Measurements from ENCODE around the gene EGFR.

The EGFR gene

DNA sequence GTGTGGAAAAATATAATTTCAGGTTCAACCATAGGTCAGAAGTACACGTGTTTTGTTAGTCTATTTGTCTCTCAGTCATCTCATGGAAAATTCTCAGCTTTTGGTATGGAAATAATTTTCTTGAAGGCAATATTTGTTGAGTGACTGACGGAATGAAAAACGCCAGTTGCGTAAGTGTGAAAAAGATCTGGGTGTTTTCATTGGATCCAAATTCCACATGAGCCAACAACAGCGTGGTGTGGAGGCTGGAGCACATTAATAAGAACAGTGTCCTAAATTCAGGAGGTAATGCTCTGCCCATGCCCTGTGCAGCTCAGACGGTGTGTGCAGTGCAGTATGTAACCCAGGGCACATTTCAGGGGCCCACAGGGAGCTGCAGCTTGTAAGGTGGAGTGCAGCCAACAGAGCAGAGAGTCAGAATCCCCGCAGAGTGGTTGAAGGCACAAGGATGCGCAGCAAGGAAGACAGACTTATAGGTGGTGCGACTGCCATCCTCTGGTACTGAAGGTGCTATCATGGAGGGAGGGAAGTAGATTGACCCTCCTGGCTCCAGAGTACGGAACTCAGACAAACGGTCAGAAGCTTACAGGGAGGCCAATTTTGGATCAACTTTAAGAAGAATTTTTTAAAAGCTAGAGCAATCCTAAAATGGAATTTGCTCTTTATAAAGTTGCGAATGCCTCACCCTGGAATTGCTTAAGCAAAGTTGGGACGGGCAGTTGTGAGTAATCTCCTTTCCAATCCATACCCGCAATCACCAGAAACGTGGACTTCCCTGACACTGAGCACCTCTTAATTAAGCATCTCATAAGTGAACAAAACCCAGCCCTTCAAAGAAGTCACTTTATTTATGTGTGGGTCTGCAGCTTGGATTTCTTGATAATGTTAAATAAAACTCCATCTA, 38.0 kb downstream of the EGFR start:
- no peaks in the 10 kb centered on the region for H3K9me3 ChIP-seq (replicated peaks; ENCODE audit: low read length)
- peaks cover 16% of the 10 kb centered on the region for H3K36me3 ChIP-seq (ENCODE audit: insufficient read depth, low read length)
- H3K4me1 ChIP-seq (ENCODE audit: control insufficient read depth, insufficient read depth, low read length), result peaks cover 89% of the 10 kb centered on the region
- no peak overlapping the region for H3K4me3 ChIP-seq (ENCODE audit: low read length)
- H3K4me2 ChIP-seq (ENCODE audit: low read length), result peak overlapping the region; percentile 53
- peak overlapping the region; percentile 64 for H3K9ac ChIP-seq (ENCODE audit: low read depth, low read length)
- no peaks in the 10 kb centered on the region for H3K27me3 ChIP-seq (ENCODE audit: control insufficient read depth, insufficient read depth, low read length)

- H3K9ac ChIP-seq (ENCODE audit: low read depth, low read length), result no peak overlapping the region
- H3K4me1 ChIP-seq (ENCODE audit: control insufficient read depth, insufficient read depth, low read length), result peaks cover 89% of the 10 kb centered on the region
- H3K4me3 ChIP-seq (ENCODE audit: low read length), result no peak overlapping the region
- H3K9me3 ChIP-seq (replicated peaks; ENCODE audit: low read length), result no peaks in the 10 kb centered on the region
- H3K27me3 ChIP-seq (ENCODE audit: control insufficient read depth, insufficient read depth, low read length), result no peaks in the 10 kb centered on the region
- H3K36me3 ChIP-seq (ENCODE audit: insufficient read depth, low read length), result peaks cover 13% of the 10 kb centered on the region
- H3K4me2 ChIP-seq (ENCODE audit: low read length), result no peak overlapping the region
Measured at GRCh38 chr7:55058314-55058713, 39.5 kb downstream of the EGFR start.

GRCh38 chr7:55059021-55059420, 40.2 kb downstream of the EGFR start:
- Histone ChIP-seq H3K36me3 (ENCODE audit: insufficient read depth, low read length) (peaks cover 8% of the 10 kb centered on the region), H3K27me3 (ENCODE audit: control insufficient read depth, insufficient read depth, low read length) (no peaks in the 10 kb centered on the region), H3K4me3 (ENCODE audit: low read length) (no peak overlapping the region), H3K9me3 (replicated peaks; ENCODE audit: low read length) (no peaks in the 10 kb centered on the region), H3K4me2 (ENCODE audit: low read length) (no peak overlapping the region), H3K4me1 (ENCODE audit: control insufficient read depth, insufficient read depth, low read length) (peaks cover 89% of the 10 kb centered on the region), H3K9ac (ENCODE audit: low read depth, low read length) (peak overlapping the region; percentile 23)

- Histone ChIP-seq H3K9me3 (replicated peaks; ENCODE audit: low read length) (no peaks in the 10 kb centered on the region), H3K4me2 (ENCODE audit: low read length) (peak overlapping the region; percentile 27), H3K27me3 (ENCODE audit: control insufficient read depth, insufficient read depth, low read length) (no peaks in the 10 kb centered on the region), H3K4me3 (ENCODE audit: low read length) (no peak overlapping the region), H3K9ac (ENCODE audit: low read depth, low read length) (peak overlapping the region; percentile 50), H3K4me1 (ENCODE audit: control insufficient read depth, insufficient read depth, low read length) (peaks cover 89% of the 10 kb centered on the region), H3K36me3 (ENCODE audit: insufficient read depth, low read length) (peaks cover 7% of the 10 kb centered on the region)
Measured at GRCh38 chr7:55060085-55060484, 41.3 kb downstream of the EGFR start.

DNA sequence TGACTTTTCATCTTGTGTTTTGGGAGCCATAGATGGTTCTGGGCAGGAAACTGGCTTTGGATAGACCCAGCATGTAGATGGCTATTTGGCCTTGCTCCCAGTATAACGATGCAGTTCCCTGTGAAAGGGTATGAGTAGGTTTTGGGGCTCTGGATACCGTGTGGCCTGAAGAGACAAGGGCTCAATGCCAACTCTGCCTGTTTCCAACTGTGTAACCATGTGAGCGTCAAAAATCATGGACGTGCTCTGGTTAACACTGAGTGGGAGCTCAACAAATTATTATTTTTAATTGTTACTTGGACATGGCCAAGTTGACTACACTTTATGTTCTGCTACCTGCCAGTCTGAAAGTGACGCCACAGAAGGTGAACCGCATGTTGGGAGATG, 41.8 kb downstream of the EGFR start:
- H3K27me3 ChIP-seq (ENCODE audit: control insufficient read depth, insufficient read depth, low read length), result no peaks in the 10 kb centered on the region
- peaks cover 5% of the 10 kb centered on the region for H3K36me3 ChIP-seq (ENCODE audit: insufficient read depth, low read length)
- H3K9ac ChIP-seq (ENCODE audit: low read depth, low read length), result peak overlapping the region; percentile 50
- H3K4me1 ChIP-seq (ENCODE audit: control insufficient read depth, insufficient read depth, low read length), result peaks cover 89% of the 10 kb centered on the region
- H3K4me2 ChIP-seq (ENCODE audit: low read length), result no peak overlapping the region
- no peak overlapping the region for H3K4me3 ChIP-seq (ENCODE audit: low read length)
- H3K9me3 ChIP-seq (replicated peaks; ENCODE audit: low read length), result no peaks in the 10 kb centered on the region

GRCh38 chr7:55061726-55062499, 43.1 kb downstream of the EGFR start:
- Histone ChIP-seq H3K36me3 (ENCODE audit: insufficient read depth, low read length) (peaks cover 6% of the 10 kb centered on the region), H3K9ac (ENCODE audit: low read depth, low read length) (peak overlapping the region; percentile 50), H3K4me3 (ENCODE audit: low read length) (no peak overlapping the region), H3K4me1 (ENCODE audit: control insufficient read depth, insufficient read depth, low read length) (peaks cover 88% of the 10 kb centered on the region), H3K4me2 (ENCODE audit: low read length) (peak overlapping the region; percentile 28), H3K27me3 (ENCODE audit: control insufficient read depth, insufficient read depth, low read length) (no peaks in the 10 kb centered on the region), H3K9me3 (replicated peaks; ENCODE audit: low read length) (no peaks in the 10 kb centered on the region)

DNA sequence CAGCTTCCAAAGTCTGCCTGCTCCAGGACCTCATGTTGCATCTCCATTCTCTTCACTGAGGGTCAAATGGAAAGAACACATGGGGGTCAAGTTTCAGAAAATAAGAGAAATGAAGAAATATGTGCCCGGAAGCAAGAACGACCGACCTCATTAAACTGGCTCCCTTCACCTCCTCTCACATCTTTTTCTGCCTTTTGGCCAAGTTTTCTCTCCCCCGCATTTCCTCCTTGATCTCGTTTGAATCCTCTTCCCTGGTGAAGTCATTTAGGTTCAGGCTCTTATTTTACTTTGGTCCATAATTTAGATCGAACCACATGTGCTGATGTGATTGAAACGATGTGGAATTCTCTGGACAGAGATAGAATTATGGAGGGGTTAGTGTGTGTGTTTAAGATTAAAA, 44.2 kb downstream of the EGFR start:
- Histone ChIP-seq H3K9ac (ENCODE audit: low read depth, low read length) (peak overlapping the region; percentile 68), H3K36me3 (ENCODE audit: insufficient read depth, low read length) (peaks cover 11% of the 10 kb centered on the region), H3K27me3 (ENCODE audit: control insufficient read depth, insufficient read depth, low read length) (no peaks in the 10 kb centered on the region), H3K4me1 (ENCODE audit: control insufficient read depth, insufficient read depth, low read length) (peaks cover 90% of the 10 kb centered on the region), H3K4me2 (ENCODE audit: low read length) (peak overlapping the region; percentile 79), H3K9me3 (replicated peaks; ENCODE audit: low read length) (no peaks in the 10 kb centered on the region), H3K4me3 (ENCODE audit: low read length) (peak overlapping the region; percentile 60)

GRCh38 chr7:55063633-55064032, 44.8 kb downstream of the EGFR start:
- Histone ChIP-seq H3K4me1 (ENCODE audit: control insufficient read depth, insufficient read depth, low read length) (peaks cover 93% of the 10 kb centered on the region), H3K27me3 (ENCODE audit: control insufficient read depth, insufficient read depth, low read length) (no peaks in the 10 kb centered on the region), H3K4me2 (ENCODE audit: low read length) (peak overlapping the region; percentile 79), H3K9me3 (replicated peaks; ENCODE audit: low read length) (no peaks in the 10 kb centered on the region), H3K4me3 (ENCODE audit: low read length) (peak overlapping the region; percentile 60), H3K36me3 (ENCODE audit: insufficient read depth, low read length) (peaks cover 16% of the 10 kb centered on the region), H3K9ac (ENCODE audit: low read depth, low read length) (peak overlapping the region; percentile 68)

GRCh38 chr7:55065079-55065478, 46.3 kb downstream of the EGFR start:
- Histone ChIP-seq H3K36me3 (ENCODE audit: insufficient read depth, low read length) (peaks cover 21% of the 10 kb centered on the region), H3K4me2 (ENCODE audit: low read length) (peak overlapping the region; percentile 79), H3K9me3 (replicated peaks; ENCODE audit: low read length) (no peaks in the 10 kb centered on the region), H3K4me3 (ENCODE audit: low read length) (peak overlapping the region; percentile 17), H3K4me1 (ENCODE audit: control insufficient read depth, insufficient read depth, low read length) (peaks cover 94% of the 10 kb centered on the region), H3K9ac (ENCODE audit: low read depth, low read length) (peak overlapping the region; percentile 86), H3K27me3 (ENCODE audit: control insufficient read depth, insufficient read depth, low read length) (no peaks in the 10 kb centered on the region)

DNA sequence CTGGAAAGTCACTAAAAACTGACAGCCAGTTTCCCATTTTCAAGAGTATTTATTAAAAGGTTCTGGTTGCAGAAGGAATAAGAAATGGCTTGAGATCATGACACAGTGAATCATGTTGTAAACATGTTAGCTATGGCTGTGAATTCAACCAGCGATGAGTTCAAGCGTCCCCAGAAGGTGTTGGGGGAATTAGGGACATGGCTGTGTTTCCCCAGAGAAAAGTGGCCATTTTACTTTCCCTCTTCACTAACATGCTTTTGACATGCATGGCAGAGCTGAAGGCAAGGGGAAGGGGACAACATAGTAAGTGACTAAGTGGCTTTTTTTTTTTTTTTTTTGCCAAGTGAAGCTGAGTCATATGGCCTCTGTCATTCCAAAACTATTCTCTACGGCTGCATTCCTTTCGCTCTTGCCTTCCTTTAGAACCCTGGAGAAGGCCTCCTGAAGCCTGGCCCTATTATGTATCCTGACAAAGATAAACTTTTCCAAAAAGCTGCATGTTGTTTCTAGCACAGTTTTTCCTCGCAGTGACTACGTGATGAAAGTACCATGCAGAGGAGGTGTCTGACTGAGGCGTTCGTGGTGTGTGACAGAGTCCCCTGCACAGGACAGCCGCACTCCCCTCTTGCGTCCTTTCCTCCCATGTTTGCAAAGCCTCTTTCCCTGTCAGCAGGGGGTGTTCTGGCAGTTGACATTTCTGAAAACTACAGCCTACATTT, 46.9 kb downstream of the EGFR start:
- Histone ChIP-seq H3K4me3 (ENCODE audit: low read length) (peak overlapping the region; percentile 48), H3K4me2 (ENCODE audit: low read length) (peak overlapping the region; percentile 79), H3K36me3 (ENCODE audit: insufficient read depth, low read length) (peaks cover 21% of the 10 kb centered on the region), H3K27me3 (ENCODE audit: control insufficient read depth, insufficient read depth, low read length) (no peaks in the 10 kb centered on the region), H3K4me1 (ENCODE audit: control insufficient read depth, insufficient read depth, low read length) (peaks cover 94% of the 10 kb centered on the region), H3K9me3 (replicated peaks; ENCODE audit: low read length) (no peaks in the 10 kb centered on the region), H3K9ac (ENCODE audit: low read depth, low read length) (peak overlapping the region; percentile 86)

DNA sequence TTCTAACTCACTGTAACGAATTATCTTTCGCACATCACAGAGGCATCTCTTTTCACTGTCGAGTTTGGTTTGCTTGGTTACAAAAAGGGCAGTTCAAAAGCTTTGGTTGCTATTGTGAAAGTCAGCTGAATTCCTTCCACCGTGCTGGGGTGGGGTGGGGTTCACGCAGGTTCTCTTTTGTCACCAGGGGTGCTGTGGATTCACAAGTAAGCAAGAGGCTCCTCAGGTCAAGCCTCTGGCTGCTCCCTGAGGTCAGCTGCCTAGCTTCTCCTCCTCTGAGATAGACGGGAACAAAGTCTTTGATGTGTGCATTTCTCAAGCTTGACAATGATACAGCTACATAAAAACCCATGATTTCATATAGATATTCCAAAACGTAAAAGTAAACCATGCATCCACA, 47.7 kb downstream of the EGFR start:
- H3K9me3 ChIP-seq (replicated peaks; ENCODE audit: low read length), result no peaks in the 10 kb centered on the region
- H3K9ac ChIP-seq (ENCODE audit: low read depth, low read length), result peak overlapping the region; percentile 86
- H3K4me3 ChIP-seq (ENCODE audit: low read length), result peak overlapping the region; percentile 12
- H3K4me2 ChIP-seq (ENCODE audit: low read length), result peak overlapping the region; percentile 79
- H3K27me3 ChIP-seq (ENCODE audit: control insufficient read depth, insufficient read depth, low read length), result no peaks in the 10 kb centered on the region
- peaks cover 94% of the 10 kb centered on the region for H3K4me1 ChIP-seq (ENCODE audit: control insufficient read depth, insufficient read depth, low read length)
- peaks cover 21% of the 10 kb centered on the region for H3K36me3 ChIP-seq (ENCODE audit: insufficient read depth, low read length)

Data from skeletal muscle satellite cell (primary cell).